ENCODE measurements around the gene CCDC33. TPM values are rescaled to one million over a fixed set of nuclear protein-coding genes. Genes with fewer than 3 reads are reported as not detected.
A peak's percentile ranks its signal among the peaks of the same experiment; 100 is the strongest.

Gene CCDC33
- polyA plus RNA-seq, 1 of the 3 experiments (the other 2 are of a cell fraction) = 4.0 TPM

- TF ChIP-seq PBX3 (IDR thresholded peaks at IDR 0.05) (no peak), TEAD4 (IDR thresholded peaks at IDR 0.05; ENCODE audit: borderline replicate concordance, insufficient read depth) (no peak), RXRA (IDR thresholded peaks at IDR 0.05; ENCODE audit: borderline replicate concordance, low read depth) (no peak), TAF1 (IDR thresholded peaks at IDR 0.05; ENCODE audit: borderline replicate concordance, low read depth, low read length) (no peak), NFIC (IDR thresholded peaks at IDR 0.05; ENCODE audit: borderline replicate concordance) (no peak), ELF1 (IDR thresholded peaks at IDR 0.05) (no peak), FOSL2 (IDR thresholded peaks at IDR 0.05; ENCODE audit: borderline replicate concordance, low read depth) (no peak), MAX (IDR thresholded peaks at IDR 0.05; ENCODE audit: low read depth) (no peak), SIN3A (IDR thresholded peaks at IDR 0.05; ENCODE audit: borderline replicate concordance, low read depth, low read length) (no peak), IRF3 (IDR thresholded peaks at IDR 0.05; ENCODE audit: low read depth, low read length) (no peak), RCOR1 (IDR thresholded peaks at IDR 0.05; ENCODE audit: low read length) (no peak), USF2 (IDR thresholded peaks at IDR 0.05; ENCODE audit: borderline replicate concordance, low read depth, low read length) (no peak), RAD21 (IDR thresholded peaks at IDR 0.05; ENCODE audit: low read length) (peak; percentile 34), CHD2 (IDR thresholded peaks at IDR 0.05; ENCODE audit: low read length, partially characterized antibody) (no peak)
- TF ChIP-seq, protein P1, sequence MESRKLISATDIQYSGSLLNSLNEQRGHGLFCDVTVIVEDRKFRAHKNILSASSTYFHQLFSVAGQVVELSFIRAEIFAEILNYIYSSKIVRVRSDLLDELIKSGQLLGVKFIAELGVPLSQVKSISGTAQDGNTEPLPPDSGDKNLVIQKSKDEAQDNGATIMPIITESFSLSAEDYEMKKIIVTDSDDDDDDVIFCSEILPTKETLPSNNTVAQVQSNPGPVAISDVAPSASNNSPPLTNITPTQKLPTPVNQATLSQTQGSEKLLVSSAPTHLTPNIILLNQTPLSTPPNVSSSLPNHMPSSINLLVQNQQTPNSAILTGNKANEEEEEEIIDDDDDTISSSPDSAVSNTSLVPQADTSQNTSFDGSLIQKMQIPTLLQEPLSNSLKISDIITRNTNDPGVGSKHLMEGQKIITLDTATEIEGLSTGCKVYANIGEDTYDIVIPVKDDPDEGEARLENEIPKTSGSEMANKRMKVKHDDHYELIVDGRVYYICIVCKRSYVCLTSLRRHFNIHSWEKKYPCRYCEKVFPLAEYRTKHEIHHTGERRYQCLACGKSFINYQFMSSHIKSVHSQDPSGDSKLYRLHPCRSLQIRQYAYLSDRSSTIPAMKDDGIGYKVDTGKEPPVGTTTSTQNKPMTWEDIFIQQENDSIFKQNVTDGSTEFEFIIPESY (IDR thresholded peaks at IDR 0.05; ENCODE audit: borderline replicate concordance, low read depth) = no peak
Measured at GRCh38 chr15:74251131-74251811, 15.1 kb downstream of the CCDC33 start (continued).
